OCI-M1 (cell line): ENCODE results near the gene TRIM50.
"Not testable (repeated sequence)": the region's sequence is repeated elsewhere in the genome, so short reads cannot be mapped to it uniquely, and the experiment has no call there.

ENCODE experiments used
- DNase-seq: peaks from one replicate; lab custom pipeline; 2025; lab: John Stamatoyannopoulos, UW

The TRIM50 gene

DNA sequence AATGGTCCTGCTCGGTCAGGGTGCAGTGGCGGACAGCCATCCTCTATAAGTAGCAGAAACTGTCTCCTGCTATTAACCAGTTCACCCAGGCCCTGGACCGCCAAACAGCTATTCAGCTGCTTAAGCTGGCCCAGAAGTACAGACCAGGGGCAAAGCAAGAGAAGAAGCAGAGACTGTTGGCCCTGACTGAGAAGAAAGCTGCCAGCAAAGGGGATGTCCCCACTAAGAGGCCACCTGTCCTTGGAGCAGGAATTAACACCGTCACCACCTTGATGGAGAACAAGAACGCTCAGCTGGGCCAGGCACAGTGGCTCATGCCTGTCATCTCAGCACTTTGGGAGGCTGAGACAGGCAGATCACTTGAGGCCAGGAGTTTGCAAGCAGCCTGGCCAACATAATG is 13.6 kb downstream of the TRIM50 start:
- DNase-seq, result no peak

DNA sequence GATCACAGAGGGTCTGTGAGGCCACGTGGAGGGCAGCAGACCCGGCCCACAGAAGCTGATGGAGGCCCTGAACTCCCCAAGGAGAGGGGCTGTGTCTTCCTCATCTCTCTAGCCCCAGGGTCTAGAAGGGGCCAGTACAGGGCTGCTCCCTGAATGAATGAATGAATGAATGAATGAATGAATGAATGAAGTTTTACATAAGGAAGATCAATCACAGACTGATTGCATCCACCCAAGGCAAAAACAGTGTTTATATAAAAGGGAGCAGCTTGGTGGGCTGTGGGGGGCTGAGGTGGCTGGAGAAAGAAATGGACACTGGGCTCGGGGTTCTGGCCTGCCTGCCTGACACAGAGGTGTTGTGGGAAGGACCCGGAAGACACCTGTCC is 14.4 kb downstream of the TRIM50 start:
- no peak for DNase-seq

DNA sequence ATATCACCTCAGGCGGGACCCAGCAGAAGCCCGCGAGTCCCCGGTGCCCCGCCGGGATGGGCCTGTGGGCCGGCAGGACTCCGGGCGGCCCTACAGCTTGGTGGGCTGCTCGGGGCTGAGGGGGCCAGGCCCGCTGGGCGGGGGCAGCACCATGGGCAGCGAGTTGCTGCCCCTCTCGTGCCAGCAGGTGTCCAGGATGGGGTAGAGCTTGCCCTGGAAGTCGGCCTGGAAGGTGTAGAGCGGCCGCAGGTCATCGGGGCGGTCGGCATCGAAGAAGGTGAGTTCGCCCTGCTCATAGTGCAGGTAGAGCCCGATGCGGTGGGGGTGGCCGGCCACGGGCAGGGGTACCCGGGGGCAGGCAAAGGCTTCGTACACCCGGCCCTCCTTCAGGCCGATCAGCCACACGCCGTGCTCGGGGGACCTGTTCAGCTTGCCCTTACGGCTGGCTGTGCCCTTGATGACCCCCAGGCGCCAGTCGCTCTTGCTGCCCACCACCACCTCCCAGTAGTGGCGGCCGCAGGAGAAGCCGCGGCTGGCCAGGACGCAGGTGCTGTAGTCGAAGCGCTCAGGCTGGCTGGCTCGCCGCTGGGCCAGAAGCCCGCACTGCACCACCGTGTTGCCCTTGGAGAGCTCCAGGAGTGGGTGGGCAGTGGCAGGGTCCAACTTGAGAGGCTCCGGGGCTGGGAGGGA is 14.9 kb downstream of the TRIM50 start:
- DNase-seq, result no peak

DNA sequence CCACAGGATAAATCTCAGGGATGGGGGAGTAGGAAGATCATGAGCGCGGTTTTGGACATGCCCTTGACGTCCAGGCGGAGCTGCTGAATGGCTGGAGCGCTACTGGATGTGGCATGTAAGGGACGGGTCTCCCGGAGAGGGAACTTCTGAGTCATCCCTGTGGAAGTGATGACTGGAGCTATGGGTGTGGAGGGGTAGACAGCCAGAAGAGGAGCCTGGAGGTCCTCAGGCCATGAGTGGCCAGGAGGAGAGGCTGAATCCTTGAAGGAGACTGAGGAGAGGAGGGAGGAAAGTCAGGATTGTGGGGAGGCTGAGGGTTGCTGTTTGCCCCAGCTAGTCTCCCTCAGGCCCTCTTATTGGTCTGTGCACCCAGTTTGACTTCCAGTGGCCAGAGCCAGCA is 16.5 kb downstream of the TRIM50 start:
- not testable (repeated sequence) for DNase-seq

DNA sequence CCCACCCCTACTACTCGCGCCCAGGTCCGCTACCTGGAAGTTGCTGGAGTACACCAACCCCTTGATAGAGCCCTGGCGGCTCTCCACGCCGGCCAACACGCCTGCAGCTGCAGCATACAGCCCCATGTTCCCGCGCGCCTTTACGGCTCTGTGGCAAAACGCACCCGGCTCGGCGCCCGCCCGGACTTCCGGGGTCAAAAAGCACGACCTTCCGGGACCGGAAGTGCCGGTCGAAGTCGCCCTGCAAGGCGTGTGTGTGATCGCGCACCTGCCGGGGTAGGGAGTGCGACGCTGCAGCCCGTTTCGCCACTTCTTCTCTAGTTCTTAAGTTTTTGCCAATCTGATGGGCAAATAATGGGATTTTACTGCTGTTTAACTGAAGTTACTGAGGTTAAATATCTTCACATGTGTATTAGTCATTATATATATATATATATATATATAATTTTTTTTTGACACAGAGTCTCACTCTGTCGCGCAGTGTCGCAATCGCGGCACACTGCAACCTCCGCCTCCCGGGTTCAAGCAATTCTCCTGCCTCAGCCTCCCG is 19.1 kb downstream of the TRIM50 start, which contains the start of gene NSUN5:
Gene NSUN5 (minus strand): TSS at position 162 of the 550 bp plus-strand sequence. CDS start 36 bp downstream, at position 126.
- DNase-seq, result peak; percentile 97

DNA sequence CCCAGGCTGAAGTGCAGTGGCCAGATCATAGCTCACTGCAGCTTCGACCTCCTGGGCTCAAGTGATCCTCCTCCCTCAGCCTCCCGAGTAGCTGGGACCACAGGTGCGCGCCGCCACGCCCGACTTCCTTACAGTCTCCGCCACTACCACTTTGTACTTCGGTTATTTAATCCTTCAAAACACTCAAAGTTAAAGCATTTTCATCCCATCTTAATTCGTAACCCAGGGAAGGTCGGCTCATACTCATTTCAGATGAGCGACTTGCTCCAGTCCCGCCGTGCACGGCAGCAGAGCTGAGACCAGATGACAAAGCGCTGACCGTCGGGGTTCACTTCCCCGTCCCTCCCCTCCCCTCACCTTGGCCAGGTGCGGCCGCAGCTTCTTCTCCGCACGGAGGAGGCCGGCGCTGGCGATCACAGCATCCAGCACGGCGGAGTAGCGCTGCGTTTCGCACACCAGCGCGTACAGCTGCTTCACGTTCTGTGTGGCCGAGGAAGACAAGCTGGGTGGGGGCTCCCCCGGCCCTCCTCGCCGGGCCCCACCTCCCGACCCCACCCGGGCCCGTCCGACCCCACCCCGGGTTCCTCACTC is 19.7 kb downstream of the TRIM50 start:
- no peak for DNase-seq

DNA sequence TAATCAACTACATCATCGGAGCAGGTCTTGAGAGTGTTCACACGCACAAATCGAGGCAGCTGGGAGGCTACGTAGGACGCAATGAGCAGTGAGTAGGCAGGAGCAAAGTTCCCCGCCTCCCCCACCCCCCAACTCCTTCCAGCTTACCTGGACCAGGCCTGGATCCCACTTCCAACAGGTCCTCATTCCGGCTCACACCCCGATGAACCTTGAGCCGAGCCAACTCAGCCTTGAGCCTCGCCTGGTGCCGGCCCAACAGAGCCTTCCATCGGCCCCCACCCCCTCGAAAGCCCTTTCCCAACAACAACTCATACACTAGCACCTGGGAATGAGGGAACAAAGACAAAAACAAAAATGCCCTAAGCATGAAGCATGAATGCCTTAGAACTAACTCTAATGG is 20.4 kb downstream of the TRIM50 start:
- DNase-seq, result no peak

DNA sequence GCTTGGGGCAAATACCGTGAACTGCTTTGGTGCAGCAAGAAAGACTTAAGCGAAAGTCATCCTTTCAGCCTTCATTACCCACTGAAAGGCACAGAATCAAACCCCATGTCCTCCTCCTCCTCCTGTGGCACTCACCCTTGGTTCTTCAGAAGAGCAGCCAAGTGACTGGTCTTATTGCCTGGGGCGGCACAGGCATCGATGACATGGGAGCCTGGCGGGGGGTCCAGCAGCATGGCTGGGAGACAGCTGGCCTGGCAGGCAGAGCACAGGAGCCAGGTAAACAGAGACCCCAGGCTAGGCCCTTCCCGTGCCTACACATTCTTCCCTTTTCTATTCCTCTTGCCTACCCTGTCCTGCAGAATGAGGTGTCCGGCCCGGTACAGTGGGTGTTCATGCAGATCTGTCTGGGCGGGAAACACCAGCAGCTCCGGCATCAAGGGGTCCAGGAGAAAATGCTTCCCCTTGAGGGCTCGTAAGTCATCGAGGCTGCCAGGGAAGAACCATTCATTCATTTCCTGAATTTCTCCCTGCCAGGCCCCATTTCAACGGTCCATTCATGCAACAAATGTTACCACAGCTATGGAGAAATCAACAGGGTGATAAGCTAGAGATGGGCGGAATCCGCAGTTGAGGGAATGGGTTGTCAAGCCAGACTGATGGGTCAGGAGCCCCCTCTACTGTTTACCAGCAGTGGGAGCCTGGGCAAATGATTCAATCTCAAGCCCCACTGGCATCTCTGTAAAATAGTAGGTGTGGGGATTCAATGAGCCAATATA is 23.1 kb downstream of the TRIM50 start:
- DNase-seq, result not testable (repeated sequence)

DNA sequence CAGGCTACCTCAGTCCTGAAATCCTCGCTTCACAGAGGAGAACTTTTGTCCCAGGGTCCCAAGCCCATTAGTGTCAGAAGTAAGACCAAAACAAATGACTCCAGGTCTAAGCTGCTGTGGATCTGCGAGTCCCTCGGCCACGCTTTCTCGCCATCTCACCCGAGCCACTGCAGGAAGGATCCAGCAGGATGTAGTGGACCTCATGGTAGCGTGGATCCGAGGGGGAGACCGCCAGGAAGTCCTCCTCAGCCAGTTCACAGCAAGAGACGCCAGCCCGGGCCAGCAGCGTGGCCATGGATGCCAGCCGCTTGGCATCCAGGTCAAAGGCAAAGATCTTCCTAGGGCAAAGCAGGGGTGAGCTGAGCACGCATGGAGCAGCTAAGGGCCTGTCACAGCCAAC is 23.8 kb downstream of the TRIM50 start:
- DNase-seq, result no peak

DNA sequence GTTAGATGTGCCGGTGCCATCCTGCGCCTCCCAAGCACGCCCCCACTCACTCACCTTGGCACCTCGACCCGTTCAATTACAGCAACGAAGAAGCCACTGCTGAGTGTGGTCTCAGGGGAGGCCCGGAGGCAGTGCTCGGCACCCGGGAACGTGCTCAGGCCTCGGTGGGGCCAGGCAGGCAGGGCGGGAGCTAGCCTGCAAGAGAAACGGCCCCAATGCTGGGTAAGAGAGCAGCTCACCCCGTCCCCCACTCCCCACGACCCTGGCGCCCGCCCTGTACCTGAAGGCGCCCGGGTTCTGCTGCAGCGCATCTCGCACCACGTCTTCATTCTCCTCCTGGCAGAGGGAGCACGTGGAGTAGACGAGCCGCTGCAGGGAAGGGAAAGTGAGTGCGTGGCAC is 24.3 kb downstream of the TRIM50 start:
- no peak for DNase-seq

DNA sequence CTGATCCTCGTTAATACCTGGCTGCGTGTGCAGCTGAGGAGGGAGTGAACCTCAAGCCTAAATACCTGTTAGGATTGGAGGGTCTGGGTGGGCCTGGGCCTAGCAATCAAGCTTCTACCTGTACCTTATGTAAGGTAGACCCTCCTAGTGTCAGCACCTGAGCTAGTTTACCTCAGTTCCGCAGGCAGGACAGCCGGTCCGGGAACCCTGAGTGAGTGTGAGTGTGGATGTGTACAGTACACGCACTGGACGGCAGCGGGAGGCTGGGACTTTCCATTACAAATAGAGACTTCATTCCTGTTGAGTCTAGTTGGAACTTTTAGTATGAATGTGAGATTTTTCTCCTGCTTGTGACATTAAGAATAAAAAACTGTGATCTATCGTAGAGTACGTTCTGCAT is 25.0 kb downstream of the TRIM50 start:
- DNase-seq, result not testable (repeated sequence)

DNA sequence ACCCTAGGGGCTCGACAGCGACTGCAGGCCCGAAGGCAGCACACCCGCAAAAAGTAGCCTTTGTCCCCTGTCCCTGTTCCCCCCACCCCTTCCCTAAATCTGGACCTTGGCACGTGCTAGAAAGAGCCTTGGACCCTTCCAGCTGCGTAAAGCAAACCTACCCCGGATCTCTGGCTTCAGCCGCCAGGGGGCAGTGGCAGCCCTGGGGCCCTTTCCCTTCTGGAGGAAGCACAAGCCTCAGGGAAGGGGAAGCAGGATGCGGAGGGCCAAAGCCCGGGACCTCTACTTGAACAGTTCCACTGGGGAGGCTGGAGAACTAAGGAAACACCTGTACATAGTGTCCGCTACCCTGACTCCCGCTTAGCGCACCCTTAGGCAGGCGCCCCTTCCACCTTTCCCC is 26.8 kb downstream of the TRIM50 start:
- not testable (repeated sequence) for DNase-seq

DNA sequence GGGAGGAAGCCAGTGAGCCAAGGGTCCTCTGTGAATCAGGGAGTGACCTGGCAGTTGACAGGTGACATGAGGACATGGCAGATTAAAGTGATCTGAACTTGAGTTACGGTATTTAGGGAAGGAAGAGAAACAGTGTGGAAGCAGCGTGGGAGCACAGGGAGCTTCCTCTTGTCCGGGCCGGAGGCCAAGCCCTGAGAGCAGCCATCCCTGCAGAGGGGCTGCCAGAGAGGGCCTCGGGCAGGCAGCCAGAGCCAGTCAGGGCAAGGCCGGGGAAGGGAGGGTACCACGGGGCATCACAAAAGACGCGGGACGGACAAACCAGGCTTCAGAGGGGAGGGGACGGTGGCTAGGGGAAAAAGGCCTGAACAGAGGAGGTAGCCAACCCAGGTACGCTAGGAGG is 28.1 kb downstream of the TRIM50 start:
- DNase-seq, result not testable (repeated sequence)

DNA sequence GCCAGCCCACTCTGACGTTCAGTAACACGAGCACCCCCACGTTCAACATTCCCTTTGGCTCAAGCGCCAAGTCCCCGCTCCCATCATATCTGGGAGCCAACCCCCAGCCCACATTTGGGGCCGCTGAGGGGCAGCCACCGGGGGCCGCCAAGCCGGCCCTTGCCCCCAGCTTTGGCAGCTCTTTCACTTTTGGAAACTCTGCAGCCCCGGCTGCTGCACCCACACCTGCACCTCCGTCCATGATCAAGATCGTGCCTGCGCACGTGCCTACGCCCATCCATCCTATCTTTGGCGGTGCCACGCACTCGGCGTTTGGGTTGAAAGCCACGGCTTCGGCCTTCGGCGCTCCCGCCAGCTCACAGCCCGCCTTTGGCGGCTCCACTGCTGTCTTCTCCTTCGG is 30.2 kb downstream of the TRIM50 start:
- DNase-seq, result not testable (repeated sequence)

DNA sequence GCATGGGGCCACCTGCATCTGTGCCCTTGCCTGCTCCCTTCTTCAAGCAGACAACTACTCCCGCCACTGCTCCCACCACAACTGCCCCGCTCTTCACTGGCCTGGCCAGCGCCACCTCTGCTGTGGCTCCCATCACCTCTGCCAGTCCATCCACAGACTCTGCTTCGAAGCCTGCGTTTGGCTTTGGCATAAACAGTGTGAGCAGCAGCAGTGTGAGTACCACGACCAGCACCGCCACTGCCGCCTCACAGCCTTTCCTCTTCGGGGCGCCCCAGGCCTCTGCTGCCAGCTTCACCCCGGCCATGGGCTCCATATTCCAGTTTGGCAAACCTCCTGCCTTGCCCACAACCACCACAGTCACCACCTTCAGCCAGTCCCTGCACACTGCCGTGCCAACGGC is 30.6 kb downstream of the TRIM50 start:
- DNase-seq, result not testable (repeated sequence)

DNA sequence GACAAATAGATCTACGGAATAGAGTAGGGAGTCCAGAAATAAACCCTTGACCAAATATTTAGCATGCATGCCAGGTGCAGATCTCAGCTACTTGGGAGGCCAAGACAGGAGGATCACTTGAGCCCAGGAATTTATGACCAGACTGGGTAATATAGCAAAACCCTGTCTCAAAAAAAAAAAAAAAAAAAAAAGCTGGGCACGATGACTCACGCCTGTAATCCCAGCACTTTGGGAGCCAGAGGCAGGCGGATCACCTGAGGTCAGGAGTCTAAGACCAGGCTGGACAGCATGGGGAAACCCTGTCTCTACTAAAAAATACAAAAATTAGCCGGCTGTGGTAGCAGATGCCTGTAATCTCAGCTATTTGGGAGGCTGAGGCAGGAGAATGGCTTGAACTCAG is 50.7 kb downstream of the TRIM50 start:
- not testable (repeated sequence) for DNase-seq

DNA sequence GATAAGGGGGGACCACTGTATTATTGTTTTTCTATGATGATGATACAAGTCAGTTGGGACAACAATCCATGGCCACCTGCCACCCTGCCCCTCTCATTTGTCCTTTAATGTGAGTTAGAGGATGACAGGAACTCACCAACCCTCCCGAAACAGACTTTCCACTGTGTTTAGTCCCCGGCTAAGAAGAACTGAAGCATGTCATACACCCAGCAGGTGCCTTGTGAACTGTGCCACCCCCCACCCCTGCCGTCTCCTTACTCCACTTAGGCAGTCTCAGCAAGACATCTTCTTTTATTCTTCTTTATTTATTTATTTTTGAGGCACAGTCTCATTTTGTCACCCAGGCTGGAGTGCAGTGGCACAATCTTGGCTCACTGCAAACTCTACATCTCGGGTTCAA is 60.1 kb downstream of the TRIM50 start:
- DNase-seq, result not testable (repeated sequence)

DNA sequence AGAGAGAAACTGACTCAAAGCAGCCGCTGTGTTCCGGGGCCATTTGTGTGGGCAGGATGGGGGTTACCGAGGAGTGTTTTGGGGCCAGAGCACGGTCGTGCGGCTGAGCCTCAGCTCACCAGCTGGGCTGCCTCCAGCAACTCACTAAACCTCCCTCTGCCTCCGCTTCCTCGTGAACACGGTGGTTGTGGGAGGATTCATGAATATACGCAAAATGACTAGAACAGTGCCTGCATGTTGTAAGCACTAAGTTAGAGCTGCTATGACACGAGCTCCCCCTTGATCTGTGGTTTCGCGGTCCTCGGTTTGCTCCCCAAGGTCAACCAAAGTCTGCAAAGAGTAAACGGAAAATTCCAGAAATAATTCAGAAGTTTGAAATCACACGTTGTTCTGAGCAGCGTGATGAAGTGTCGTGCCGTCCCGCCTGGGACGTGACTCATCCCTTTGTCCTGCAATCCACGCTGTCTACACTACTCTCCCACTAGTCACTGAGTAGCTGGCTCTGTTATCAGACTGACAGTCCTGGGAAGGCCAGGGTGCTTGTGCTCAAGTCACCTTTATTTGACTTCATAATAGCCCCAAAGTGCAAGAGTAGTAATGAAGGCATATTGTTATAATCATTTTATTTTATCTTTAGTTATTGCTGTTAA is 61.0 kb downstream of the TRIM50 start:
- not testable (repeated sequence) for DNase-seq
